GM18868 (cell line): Measurements from ENCODE around the gene C1orf116.
A peak's percentile ranks its signal among the peaks of the same experiment; 100 is the strongest.

Experiments used
- ATAC-seq: cut with Tn5 transposase; IDR thresholded peaks from one replicate; pipeline ENCODE4 v1.9.1; 2021; ENCODE audit warnings: mild to moderate bottlenecking, moderate library complexity; ENCODE audit not compliant: unreplicated experiment

The C1orf116 gene

GRCh38 chr1:207032528-207033017, at the start of gene C1orf116:
TSS of gene C1orf116 (minus strand) at chr1:207032756. CDS start at chr1:207027598, 5,158 bp downstream.
- ATAC-seq = no peak

- no peak for ATAC-seq
These were observed 49.2 kb upstream of the C1orf116 start for GRCh38 chr1:207081806-207082205.

GRCh38 chr1:207081088-207081487, 48.5 kb upstream of the C1orf116 start:
- ATAC-seq = no peak

- ATAC-seq = no peak
These were observed 47.2 kb upstream of the C1orf116 start for GRCh38 chr1:207079706-207080241.

GRCh38 chr1:207078578-207079132, 46.1 kb upstream of the C1orf116 start:
- no peak for ATAC-seq

DNA sequence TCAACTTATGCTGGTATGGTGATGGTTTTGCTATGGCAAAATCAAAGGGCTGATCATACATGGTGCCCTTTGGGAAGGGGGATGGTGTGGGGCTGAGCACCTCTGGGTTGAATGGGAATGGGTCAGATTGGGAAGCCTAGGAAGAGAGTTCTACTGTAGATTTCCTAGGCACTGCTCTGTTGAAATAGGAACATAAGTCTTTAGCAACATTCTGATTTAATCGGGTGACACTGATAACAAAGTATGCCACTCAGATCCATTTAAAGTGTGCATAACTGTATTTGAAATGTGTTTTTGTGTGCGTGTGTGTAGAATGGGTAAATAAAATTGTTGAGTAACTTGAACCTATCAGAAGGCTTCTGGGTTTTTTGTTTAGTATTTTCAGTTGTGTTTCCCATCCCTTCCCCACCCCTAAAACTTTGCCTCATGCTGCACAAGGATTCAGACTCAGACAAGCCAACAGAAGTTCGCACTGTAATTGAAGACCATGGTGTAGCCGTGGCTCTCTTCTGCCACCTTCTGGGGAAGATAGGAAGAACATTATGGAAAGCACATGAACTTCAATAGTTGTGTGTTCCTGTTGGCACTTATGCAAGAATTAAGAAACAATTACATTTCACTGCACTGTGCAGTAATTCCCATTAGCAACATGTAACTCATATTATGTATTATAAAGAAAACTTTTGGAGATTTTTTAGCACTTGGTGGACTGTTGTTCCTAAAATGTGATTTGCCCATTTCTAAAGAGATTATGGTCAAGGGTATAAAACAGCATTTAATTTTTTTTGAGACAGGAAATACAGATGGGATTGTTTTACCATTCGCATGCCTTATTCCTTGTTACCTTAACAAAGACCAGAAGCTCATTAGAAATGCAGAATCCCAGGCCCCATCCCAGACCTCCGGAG, 45.2 kb upstream of the C1orf116 start:
- ATAC-seq = no peak

DNA sequence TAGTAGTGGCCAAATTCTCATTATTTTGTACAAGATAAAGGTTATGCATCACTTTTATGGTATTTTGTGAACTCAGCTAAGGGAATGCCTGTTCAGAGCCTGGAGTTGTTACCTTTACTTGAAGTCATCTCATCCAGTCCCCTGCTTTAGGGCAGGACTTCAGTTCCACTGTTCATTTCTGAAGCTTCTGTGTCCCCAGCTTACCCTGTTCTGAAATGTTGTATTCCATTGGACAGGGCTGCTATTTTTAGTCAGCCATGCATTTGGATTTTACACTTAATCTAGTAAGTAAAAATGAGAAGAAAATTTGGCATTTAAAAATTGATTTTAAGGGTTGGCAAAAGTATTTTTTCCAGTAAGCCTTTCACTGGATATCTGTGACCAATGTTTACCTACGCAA, 44.5 kb upstream of the C1orf116 start:
- no peak for ATAC-seq

DNA sequence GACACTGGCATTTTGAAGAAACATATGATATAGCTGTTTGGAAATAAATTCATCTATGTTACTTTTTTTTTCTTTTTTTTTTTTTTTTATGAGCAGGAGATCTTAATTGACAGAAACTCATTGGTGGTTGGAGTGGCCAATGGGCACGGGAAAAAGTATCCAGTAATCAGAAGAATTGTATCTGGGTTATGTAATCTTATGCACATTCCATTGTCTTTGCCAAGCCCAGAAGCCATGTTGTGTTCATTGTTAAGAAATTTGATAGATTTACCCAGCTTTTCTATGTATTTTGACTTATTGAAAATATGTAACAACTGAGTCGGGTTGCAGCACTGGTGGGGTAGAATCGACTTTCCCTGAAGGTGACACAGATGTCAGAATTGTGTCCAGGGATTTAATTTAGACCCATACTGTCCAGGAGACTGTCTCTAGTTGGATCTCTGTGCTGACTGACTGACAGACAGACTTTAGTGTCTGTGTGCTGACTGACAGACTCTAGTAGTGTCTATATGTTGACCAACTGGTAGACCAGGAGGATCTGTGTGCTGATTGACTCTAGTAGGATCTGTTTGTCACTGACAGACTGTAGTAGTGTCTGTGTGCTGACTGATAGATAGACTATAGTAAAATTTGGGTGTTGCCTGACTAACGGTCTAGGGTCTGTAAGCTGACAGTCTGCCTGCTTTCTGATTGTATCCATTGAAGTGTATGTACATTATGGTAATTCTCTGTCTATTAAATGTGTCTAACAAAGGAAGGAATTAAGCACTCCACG, 43.8 kb upstream of the C1orf116 start:
- ATAC-seq = no peak

DNA sequence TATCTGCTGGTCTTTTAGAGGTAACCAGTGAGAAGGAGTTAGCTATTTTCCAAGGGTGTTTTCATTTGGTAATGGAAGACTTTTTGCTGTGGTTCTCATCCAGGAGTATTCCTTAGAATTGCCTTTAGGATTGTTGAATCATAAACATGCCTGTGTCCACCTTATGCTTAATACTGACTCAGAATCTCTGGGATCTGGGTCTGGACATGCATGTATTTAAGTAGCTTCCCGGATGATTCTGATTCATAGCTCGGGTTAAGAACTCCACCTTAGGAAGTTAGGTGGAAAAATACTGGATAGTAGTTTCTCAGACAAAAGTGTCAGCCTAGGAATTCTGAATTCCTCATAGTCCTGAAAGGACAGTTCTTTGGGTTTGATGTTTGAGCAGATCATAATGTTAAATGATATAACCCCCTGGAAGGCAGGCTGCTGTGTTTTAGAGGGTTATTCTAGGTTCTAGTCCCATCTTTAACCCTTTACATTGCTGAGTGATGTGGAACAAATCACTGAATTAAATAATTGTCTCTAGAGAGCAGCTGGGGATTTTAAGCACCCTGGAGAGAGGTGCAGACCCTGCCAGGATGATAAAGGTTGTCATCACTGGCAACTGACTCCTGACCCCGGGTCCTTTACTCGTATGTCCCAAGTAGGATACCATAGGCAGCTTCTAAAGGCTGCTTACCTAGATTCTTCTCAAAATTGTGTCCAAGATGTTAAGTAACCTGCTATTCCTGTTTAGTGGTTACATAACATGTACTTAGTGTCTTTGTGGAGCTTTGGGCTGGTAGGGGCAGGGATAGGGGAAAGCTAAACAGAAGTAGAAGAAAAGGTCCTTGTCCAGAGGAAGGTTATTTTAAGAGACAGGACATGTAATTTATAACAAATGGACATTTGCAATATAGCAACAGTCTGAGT, 41.6 kb upstream of the C1orf116 start:
- no peak for ATAC-seq

- no peak for ATAC-seq
These were observed 39.7 kb upstream of the C1orf116 start for GRCh38 chr1:207072233-207072632.

GRCh38 chr1:207071426-207071825, 38.9 kb upstream of the C1orf116 start:
- no peak for ATAC-seq

DNA sequence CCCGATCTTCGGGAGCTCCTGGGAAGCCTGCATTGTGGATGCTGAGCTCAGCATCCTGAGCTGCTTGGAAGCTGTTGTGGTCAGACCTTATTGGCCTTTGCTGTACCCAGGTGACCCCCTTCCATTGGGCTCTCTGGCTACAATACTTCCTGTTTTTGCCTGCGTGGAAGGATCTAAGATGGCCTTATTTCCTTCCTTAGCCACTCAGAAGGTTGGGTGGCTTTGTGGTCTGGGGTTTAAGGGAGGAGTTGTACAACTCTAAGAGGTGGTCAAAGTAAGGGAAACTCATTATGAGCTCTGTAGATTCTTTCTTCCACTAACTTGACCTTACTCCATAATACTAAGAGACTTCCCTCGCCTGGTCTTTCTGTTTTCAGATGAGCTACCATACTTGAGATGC, 38.3 kb upstream of the C1orf116 start:
- no peak for ATAC-seq

GRCh38 chr1:207069858-207070506, 37.4 kb upstream of the C1orf116 start:
- peak; percentile 62 for ATAC-seq

GRCh38 chr1:207069061-207069460, 36.5 kb upstream of the C1orf116 start:
- no peak for ATAC-seq

GRCh38 chr1:207067665-207068064, 35.1 kb upstream of the C1orf116 start:
- ATAC-seq = no peak

GRCh38 chr1:207067185-207067584, 34.6 kb upstream of the C1orf116 start:
- ATAC-seq = no peak

- no peak for ATAC-seq
These were observed 32.0 kb upstream of the C1orf116 start for GRCh38 chr1:207064561-207064960.

DNA sequence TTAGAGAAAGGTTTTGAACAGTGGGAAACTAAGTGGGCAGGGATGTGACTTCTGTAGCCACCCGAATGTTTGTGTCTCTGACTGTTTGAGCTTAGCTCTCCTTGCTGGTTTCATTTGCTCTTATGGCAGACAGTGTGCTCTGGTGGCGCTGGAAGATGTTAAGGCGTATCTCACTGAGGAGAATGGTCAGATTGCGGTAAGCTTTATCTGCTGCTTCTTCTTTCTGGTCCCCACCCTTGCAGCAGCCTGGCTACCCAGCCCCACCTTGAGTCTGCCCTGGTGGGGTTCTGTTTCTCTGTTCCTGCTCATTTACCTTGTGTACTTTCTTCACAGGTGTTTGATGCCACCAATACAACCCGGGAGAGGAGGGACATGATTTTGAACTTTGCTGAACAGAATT, 30.5 kb upstream of the C1orf116 start:
- no peak for ATAC-seq

GRCh38 chr1:207062058-207062457, 29.5 kb upstream of the C1orf116 start:
- ATAC-seq = no peak

GRCh38 chr1:207060596-207060995, 28.0 kb upstream of the C1orf116 start:
- no peak for ATAC-seq
